Loucy (cell line): ENCODE data around the gene LASP1.

Source experiments
- CTCF ChIP-seq: fragments of 200-600 bp; sonication (generic); conservative IDR thresholded peaks from 2 replicates; pipeline ENCODE4 v1.5.1; 2014; ENCODE audit warnings: mild to moderate bottlenecking, antibody characterized with exemption, low read length
- EZH2phosphoT487 ChIP-seq: fragments of 200-600 bp; IDR thresholded peaks from 2 replicates; pipeline ENCODE4 v1.6.1; 2018; ENCODE audit warnings: antibody characterized with exemption, mild to moderate bottlenecking, moderate library complexity, borderline replicate concordance

GRCh38 chr17:38886643-38887010 lies 16.8 kb downstream of the LASP1 start:
- TF ChIP-seq CTCF = no peak
- no peak for TF ChIP-seq EZH2phosphoT487
